Stimulated activated CD4-positive, alpha-beta T cell treated with anti-CD3 and anti-CD28 coated beads, Interleukin-12 subunit alpha, Interleukin-12 subunit beta, amount 100 ng/mL, for 24 hours (primary cell): ENCODE data around the gene PRLH.
"Not testable (repeated sequence)": the region's sequence is repeated elsewhere in the genome, so short reads cannot be mapped to it uniquely, and the experiment has no call there.

Experiments used
- DNase-seq, 2 experiments: peaks; one replicate each; pipeline ENCODE4 v3.0.0-alpha.2; 2020; ENCODE audit warnings: low read depth in 2 of 2

PRLH gene

GRCh38 chr2:237581751-237582746, 15.7 kb downstream of the PRLH start:
- peak; percentile 12 to 17 for DNase-seq

GRCh38 chr2:237583385-237584295, 17.3 kb downstream of the PRLH start:
- DNase-seq = no peak

DNA sequence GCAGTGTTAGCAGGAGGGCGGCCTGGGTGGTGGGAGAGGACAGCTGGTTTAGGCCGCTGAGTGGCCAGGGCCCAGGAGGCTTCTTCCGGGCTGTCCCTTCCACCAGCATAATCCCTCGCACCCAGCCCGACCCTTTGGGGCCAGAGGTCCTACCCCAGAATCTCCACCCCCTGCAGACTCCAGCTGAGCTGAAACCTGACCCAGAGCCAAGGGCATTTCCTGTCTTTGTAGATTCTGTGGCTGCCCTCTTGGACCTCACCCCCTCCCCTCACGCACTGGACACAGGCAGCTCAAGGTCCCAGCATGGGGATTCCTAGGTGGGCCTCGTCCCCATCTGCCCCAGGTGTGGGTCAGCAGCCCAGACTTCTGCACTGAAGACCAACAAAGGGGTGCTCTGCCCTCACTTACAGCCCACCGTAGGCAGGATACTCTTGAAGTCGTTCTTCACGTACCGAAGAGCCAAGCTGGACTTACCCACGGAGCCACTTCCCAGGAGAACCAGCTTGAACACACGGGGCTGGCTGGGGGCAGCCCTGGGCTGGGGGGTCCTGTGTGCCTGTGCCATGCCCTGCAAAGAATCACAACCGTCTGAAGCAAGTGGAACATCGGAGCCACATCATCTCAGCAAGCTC, 19.3 kb downstream of the PRLH start:
- DNase-seq = no peak

GRCh38 chr2:237588044-237588696, 21.8 kb downstream of the PRLH start:
- DNase-seq = no peak

DNA sequence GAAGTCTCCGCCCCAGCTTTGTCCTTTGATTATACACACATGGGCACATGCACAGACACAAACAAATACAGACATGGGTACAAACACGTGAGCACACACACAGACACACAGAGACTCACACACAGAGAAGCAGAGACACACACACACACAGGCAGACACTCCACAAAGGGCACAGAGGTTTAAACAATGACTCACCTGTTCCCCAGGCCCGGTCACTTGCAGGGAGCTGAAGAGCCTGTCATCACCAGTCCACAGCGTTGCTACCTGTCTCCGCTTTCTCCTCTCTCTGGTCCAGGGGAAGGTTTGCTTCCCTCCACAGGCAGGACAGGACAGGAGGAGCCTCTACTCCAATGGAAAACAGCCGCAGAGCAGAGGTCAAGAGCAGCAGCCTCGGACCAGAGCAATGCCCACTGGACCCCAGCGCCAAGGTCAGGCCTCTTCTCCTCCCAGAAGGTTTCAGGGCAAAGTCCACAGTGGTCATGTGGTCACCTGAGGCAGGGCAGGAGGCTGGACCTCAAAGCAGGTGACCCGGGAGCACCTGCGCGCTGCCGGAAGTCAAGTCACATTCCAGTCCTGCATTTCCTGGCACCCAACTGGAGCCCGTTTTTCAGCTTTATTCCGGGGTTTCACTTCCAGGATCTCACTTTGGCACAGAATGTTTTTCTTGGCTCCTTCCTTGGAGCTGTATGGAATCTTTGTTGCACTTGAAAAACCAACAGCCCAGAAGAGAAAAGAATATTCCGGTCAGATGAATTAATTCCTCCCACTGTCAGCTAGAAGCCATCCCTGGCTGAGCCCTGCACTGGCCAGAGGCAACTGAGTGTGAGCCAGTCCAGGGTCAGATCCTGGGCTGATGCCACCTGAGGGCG, 24.1 kb downstream of the PRLH start, which contains the start of gene RAB17:
Gene RAB17, minus strand, starts transcription at position 463 of the 869 bp plus-strand sequence. CDS start 4,580 bp downstream, outside the sequence.
- no peak for DNase-seq

- DNase-seq = peak in 1 of 2 experiments; percentile 11
These were observed 24.9 kb downstream of the PRLH start for GRCh38 chr2:237591141-237591881.

DNA sequence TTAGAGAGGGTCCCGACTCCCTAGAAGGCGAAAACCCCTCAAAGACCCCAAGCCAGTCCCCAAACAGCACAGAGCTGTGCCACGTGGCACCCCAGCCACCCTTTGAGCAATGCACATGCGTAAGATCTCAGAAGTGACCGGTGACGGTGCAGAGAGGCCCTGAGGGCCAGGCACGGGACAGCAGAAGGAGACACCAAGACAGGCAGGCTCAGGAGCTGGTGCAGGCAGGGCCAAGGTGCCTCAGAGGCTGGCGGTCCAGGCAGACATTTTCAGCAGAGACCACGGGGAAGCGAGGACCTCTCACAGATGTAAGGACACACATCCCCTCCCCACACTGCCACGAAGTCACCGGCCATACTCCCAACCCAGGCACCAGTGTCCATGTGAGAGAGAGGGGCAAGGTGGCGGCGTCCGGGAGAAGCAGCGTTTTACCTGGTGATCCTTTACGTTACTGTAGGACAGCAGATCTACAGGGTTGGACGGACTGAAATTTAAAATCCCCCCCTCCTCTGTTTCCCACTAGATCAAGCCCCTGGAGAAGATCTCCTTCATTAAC, 26.1 kb downstream of the PRLH start:
- DNase-seq = no peak

DNA sequence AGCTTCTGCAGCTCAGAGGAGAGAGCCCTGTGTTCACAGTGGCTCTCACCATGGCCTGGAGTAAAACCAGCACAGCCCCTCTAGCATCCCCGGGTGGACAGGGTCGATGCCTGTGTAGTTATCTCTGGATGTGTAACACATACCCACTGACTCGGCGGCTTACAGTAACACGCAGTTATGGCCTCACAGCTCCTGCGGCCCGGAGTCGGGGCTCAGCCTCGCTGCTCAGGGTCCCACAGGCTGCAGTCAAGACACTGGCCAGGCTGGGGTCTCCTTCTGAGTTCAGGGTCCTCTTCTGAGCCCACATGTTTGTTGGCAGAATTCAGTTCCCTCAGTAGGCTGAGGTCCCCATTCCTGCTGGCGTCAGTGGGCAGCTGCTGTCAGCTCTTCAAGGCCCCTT, 26.7 kb downstream of the PRLH start:
- no peak for DNase-seq

DNA sequence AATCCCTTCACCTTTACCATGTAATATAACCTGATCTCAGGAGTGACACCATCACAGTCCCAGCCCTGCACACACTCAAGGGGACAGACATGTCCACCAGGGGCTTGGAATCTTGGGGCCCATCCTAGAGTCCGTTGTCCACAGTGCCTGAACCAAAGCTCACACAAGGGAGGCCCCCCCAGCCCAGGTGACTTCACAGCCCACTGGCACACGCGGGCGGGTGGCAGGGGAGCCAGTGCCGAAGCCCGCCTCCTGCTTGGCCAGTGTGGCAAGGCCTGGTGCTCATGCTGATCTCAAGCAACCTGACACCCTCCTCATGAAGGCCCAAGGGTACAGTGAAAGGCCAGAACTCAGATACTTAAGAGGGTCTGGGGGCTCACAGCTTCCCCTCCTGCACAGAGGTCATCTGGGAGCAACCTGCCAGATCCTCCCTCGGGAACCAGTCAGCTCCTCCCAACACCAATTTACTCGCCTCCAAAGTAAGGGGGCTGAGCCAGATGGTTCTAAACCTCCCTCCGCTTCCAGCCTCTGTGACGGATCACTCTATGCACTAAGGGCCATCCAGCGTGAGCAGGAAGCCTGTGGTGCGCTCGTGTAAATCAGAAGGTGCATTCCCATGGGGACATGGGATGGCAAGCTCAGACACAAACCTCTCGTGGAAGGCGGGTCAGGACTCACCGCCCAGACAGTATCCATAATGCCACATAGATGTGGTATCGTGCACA, 27.4 kb downstream of the PRLH start:
- no peak for DNase-seq

- DNase-seq = no peak
These were observed 28.1 kb downstream of the PRLH start for GRCh38 chr2:237594514-237594871.

DNA sequence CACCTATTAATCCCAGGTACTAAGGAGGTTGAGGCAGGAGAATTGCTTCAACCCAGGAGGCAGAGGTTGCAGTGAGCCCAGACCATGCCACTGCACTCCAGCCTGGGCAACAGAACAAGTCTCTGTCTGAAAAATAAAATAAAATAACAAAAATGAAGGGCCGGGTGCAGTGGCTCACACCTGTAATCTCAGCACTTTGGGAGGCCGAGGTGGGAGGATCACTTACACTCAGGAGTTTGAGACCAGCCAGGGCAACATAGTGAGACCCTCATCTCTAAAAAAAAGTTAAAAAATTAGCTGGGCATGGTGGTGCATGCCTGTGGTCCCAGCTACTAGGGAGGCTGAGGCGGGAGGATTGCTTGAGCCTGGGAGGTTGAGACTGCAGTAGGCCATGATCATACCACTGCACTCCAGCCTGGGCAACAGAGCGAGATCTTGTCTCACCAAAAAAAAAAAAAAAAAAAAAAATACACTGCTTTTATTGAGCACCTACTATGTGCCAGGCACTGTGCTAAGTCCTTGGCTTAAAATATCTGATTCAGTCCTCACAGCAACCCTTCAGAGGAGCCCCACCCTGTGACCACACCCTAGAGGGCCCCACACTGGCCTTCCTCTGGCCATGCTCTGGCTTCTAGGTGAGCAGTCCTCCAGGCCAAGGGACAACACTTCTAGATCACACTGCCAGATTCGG, 29.6 kb downstream of the PRLH start:
- DNase-seq = not testable (repeated sequence)

DNA sequence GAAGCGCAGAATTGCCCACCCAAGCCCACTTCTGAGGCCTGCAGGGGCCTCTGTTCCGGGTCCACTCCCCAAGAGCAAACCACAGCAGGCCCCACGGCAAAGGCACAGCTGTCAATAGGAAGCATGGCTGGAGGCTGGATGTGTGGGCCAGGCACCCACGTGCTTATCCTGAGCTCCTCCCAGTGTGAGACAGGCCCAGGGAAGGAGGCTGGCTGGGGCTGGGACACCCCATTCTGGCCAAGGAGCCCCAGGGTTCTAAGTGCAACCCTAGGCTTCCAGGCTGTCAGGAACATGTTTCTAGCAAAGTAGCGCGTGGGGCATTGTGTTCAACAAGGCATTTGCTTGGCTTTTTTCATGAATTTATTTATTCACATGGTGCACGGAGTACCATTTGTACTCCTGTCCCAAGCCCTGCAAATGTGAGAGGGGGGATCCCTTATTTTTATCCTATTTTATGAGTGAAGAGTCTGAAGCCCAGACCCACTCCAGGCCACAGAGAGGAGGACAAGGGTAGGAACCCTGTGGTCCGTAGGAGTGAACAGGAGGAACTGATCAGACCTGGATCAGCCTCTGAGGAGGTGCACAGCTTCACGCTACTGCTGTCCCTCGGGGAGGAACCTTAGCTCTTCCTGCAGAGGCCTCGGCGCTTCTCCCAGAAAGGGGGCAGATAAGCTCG, 30.3 kb downstream of the PRLH start:
- no peak for DNase-seq

DNA sequence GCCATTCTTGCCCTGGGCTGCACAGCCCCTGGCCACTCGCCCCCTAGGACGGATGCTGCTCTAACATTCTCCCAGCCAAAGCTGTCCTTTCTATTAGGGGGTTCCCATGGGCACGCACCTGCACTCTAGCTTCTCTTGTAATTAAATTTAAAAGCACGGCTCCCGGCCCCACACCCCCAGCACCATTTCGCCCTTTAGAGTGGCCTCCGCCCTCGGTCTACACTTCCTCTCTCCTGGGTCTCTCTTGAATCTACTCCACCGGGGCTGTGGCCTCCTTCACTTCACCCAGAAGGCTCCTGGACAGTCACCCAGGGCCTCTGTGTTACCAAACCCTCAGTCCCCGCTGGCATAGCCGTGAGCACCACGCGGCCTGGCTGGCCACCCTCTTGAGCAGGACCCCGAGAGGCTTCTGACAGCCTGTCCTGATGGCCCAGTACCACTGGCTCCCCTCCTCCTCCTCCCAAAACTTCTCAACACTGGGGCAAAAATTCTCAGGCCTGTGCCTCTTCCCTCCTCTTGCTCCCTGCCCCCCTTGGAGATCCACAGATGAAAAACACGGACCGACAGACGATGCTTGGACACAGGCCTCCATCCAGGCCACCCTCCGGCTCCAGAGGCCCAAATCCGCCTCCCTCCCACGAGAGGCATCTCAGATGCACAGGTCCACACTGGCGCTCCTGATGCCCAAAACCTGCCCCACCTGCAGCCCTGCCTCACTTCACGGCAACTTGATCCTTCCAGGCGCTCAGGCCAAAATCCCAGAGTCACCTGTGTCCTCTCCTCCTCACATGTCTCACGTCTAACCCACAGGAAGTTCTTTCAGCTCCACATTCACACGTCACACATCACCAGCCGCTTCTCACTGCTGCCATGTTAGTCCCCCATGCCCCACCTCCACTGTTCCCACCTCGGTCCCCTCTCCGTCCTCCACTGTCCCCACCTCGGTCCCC, 31.1 kb downstream of the PRLH start:
- no peak for DNase-seq

- no peak for DNase-seq
These were observed 32.3 kb downstream of the PRLH start for GRCh38 chr2:237598468-237599208.

GRCh38 chr2:237599465-237600110, 33.2 kb downstream of the PRLH start:
- no peak for DNase-seq
